GM19023 (cell line): ENCODE results near the gene JMJD4.

Experiments used
- ATAC-seq: cut with Tn5 transposase; IDR thresholded peaks from one replicate; pipeline ENCODE4 v1.9.1; 2021; ENCODE audit warnings: mild to moderate bottlenecking, moderate library complexity; ENCODE audit not compliant: unreplicated experiment

JMJD4 gene

GRCh38 chr1:227769047-227769935 lies 34.2 kb upstream of the JMJD4 start:
- ATAC-seq = no peak

GRCh38 chr1:227768640-227769039 lies 33.5 kb upstream of the JMJD4 start:
- ATAC-seq = no peak

- no peak for ATAC-seq
Observed at GRCh38 chr1:227768125-227768439, 33.0 kb upstream of the JMJD4 start.

GRCh38 chr1:227767401-227768124 lies 32.5 kb upstream of the JMJD4 start:
- no peak for ATAC-seq

GRCh38 chr1:227766653-227767277 lies 31.7 kb upstream of the JMJD4 start:
- no peak for ATAC-seq

GRCh38 chr1:227766015-227766634 lies 31.0 kb upstream of the JMJD4 start:
- no peak for ATAC-seq

- no peak for ATAC-seq
Observed at GRCh38 chr1:227765261-227766014, 30.3 kb upstream of the JMJD4 start.

GRCh38 chr1:227764019-227764391 lies 28.9 kb upstream of the JMJD4 start:
- no peak for ATAC-seq

- no peak for ATAC-seq
Observed at GRCh38 chr1:227763246-227764018, 28.3 kb upstream of the JMJD4 start.

GRCh38 chr1:227762231-227762911 lies 27.3 kb upstream of the JMJD4 start:
- ATAC-seq = peak; percentile 65

GRCh38 chr1:227761621-227762230 lies 26.6 kb upstream of the JMJD4 start:
- no peak for ATAC-seq

GRCh38 chr1:227760377-227760776 lies 25.3 kb upstream of the JMJD4 start:
- ATAC-seq = no peak

- ATAC-seq = no peak
Observed at GRCh38 chr1:227759341-227760300, 24.5 kb upstream of the JMJD4 start.

- ATAC-seq = no peak
Observed at GRCh38 chr1:227758366-227758765, 23.3 kb upstream of the JMJD4 start.

GRCh38 chr1:227757781-227758180 lies 22.7 kb upstream of the JMJD4 start:
- no peak for ATAC-seq

- no peak for ATAC-seq
Observed at GRCh38 chr1:227756172-227756959, 21.3 kb upstream of the JMJD4 start.

- no peak for ATAC-seq
Observed at GRCh38 chr1:227754958-227755357, 19.9 kb upstream of the JMJD4 start.
